NCI-H2029 treated with DMSO at 0.1 percent for 48 hours (cell line): ENCODE measurements around the gene ZNF92.
"Not testable (repeated sequence)": the region's sequence is repeated elsewhere in the genome, so short reads cannot be mapped to it uniquely, and the experiment has no call there.

ENCODE experiments used
- DNase-seq: peaks from one replicate; lab custom pipeline; 2025; lab: John Stamatoyannopoulos, UW

The ZNF92 gene

DNA sequence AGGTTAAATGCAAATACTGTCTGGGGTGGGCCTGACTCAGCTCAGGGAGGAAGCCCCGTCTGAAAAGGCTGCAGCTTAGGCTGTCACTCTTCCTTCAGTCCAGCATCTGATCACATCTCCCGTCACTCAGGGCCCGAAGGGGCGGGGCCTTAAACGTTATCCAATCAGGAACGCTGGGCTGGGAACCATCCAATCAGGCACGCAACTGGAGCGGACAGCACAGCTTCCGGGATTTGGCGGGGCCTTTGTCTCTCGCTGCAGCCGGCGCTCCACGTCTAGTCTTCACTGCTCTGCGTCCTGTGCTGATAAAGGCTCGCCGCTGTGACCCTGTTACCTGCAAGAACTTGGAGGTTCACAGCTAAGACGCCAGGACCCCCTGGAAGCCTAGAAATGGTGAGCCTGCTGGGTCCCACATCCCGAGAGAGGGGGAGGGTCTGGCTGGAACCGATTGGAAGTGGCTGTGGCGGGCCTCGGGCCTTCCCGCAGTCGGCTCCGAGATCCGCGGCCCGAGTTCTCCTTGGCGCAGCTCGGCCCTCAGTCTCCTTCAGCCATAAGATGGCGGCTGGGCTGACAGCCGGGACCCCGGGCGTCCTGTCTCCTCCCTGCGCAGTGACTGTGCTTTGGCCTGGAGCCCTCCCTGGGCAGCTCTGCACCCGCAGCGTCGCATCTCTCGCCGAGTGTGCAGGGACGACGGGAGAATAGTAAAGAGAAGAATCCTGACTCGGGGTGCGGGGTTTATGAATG lies at the start of gene ZNF92:
Gene ZNF92 (plus strand): TSS at position 248 of the 744 bp plus-strand sequence. CDS start 143 bp downstream, at position 391.
- DNase-seq, result peak; percentile 95

GRCh38 chr7:65325793-65326432 lies 47.7 kb upstream of the ZNF92 start:
- peak; percentile 6 for DNase-seq

- DNase-seq, result no peak
Measured at GRCh38 chr7:65338346-65338745, 35.3 kb upstream of the ZNF92 start.

GRCh38 chr7:65339257-65339656 lies 34.4 kb upstream of the ZNF92 start:
- DNase-seq, result no peak

DNA sequence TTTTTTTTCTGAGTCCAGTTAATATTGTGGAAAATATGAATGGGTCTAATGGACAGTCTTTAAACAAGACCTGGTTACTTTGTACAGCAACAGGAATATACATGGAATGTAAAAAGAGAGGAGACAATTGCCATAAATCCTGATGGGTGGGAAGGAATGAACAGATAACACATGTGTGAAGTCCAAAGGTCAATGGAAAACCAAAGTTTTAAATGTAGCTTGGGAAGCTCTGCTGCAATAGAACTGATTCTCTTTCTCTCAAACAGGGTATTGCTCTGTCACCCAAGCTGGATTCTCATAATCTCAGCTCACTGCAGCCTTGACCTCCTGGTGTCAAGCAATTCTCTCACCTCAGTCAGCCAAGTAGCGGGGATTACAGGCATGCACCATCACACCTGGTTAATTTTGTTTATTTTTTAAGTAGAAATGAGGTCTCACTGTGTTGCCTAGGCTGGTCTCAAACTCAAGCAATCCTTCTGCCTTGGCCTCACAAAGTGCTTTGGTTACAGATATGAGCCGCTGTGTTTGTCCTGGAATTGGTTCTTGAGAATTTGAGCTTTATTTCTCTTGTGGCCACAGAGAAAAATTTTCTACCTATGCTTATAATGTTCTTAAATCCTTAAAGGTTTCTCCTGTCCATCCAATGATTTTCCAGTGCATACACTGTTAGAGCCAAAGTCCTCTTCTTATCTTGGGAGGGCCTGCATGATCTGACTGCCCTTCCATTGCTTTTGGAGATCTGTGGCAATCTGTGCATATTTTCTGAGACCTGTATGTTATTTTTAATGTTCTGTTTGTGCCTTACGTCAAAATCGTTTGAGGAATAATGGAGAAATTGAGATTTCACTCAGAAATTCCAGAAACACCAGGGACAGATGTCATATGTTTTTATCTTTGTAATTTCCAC lies 30.7 kb upstream of the ZNF92 start:
- DNase-seq, result no peak

DNA sequence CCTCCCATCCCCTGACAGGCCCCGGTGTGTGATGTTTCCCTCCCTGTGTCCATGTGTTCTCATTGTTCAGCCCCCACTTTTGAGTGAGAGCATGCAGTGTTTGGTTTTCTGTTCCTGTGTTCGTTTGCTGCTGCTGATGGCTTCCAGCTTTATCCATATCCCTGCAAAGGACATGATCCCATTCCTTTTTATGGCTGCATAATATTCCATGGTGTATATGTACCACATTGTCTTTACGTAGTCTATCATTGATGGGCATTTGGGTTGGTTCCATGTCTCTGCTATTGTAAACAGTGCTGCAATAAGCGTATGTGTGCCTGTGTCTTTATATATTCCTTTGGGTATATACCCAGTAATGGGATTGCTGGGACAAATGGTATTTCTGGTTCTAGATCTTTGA lies 29.1 kb upstream of the ZNF92 start:
- DNase-seq, result not testable (repeated sequence)

GRCh38 chr7:65354263-65354662 lies 19.4 kb upstream of the ZNF92 start:
- DNase-seq, result no peak

GRCh38 chr7:65369843-65370242 lies 3.8 kb upstream of the ZNF92 start:
- no peak for DNase-seq

GRCh38 chr7:65371468-65371867 lies 2.2 kb upstream of the ZNF92 start:
- no peak for DNase-seq

DNA sequence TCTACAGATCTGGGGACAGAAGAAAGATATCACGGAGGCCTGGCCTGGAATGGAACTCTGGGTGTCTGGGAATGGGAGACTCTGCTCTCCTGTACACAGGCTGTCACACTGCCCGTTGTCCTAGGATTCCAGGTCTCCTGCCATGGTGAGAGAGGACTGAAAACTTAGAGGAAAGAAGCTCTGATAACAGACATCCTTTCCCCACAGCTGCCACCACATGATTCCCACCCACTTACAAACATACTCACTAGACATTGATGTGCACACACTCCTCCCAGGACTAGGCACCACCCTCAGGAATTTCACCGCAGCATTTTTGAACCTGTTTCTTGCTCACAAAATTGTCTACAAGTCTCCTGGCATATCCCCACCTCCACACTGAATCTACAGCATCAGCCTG lies 5.7 kb downstream of the ZNF92 start:
- DNase-seq, result no peak

- no peak for DNase-seq
Measured at GRCh38 chr7:65381742-65382141, 8.1 kb downstream of the ZNF92 start.

- DNase-seq, result no peak
Measured at GRCh38 chr7:65382452-65382851, 8.8 kb downstream of the ZNF92 start.

- DNase-seq, result no peak
Measured at GRCh38 chr7:65387891-65388290, 14.2 kb downstream of the ZNF92 start.

GRCh38 chr7:65390588-65390987 lies 16.9 kb downstream of the ZNF92 start:
- no peak for DNase-seq

- peak; percentile 21 for DNase-seq
Measured at GRCh38 chr7:65397730-65398142, 24.1 kb downstream of the ZNF92 start.

- not testable (repeated sequence) for DNase-seq
Measured at GRCh38 chr7:65398671-65399070, 25.0 kb downstream of the ZNF92 start.

DNA sequence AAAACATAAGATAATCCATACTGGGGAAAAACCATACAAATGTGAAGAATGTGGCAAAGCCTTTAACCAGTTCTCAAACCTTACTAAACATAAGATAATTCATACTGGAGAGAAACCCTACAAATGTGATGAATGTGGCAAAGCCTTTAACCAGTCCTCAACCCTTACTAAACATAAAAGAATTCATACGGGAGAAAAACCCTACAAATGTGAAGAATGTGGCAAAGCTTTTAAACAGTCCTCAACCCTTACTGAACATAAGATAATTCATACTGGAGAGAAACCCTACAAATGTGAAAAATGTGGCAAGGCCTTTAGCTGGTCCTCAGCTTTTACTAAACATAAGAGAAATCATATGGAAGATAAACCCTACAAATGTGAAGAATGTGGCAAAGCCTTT lies 25.4 kb downstream of the ZNF92 start:
- DNase-seq, result not testable (repeated sequence)

DNA sequence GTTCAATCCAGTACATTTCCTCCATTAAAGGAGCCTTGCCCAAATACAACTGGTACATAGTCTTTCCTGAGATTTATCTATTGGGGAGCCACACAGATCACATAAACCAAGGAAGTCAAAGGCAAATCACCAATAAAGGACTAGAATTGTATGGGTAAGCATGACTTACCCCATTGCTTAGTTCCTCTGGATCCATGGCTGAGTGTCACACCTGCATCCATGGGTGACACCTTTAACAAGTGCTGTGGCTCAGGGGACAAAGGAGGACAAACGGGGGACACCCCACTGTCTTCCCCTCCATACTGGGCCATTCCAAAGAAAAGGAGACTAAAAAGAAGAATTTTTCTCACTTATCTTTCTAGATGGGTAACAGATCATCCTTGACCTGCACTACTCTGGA lies 30.4 kb downstream of the ZNF92 start:
- no peak for DNase-seq

GRCh38 chr7:65406706-65407105 lies 33.1 kb downstream of the ZNF92 start:
- DNase-seq, result not testable (repeated sequence)

GRCh38 chr7:65409363-65409762 lies 35.7 kb downstream of the ZNF92 start:
- DNase-seq, result no peak

DNA sequence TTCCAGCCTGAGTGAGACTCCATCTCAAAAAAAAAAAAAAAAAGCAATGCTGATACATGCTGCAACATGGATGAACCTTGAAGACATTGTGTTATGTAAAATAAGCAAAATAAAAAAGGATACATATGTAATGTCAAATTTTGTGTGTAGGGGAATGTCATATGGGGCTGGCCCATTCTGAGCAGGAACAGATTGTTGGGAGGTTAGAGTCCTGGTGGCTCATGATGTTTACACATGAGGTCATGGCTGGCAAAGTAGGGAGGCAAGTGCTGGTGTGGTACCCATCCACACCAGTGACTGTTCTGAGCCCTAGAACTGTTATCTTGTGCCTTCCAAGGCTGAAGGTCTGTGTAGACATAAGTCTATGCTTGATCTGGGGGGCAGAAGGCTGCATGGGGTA lies 37.6 kb downstream of the ZNF92 start:
- DNase-seq, result no peak

DNA sequence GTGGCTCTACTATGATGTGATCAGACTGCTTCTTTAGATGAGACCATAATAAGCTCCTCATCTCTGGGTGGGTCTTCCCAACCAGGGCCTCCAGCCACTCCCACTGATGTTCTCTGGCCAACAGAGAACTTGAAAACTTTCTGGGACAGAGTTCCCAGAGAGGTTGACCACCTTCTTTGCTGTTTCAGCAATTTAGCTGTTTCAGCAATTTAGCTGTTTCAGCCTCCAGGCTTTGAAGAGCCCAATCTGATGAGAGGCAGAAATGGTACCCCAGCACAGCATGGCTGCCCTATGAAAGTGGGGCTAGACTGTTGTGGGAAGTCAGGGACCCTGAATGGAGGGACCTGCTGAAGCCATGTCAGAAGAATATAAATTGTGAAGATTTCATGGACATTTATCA lies 49.0 kb downstream of the ZNF92 start:
- DNase-seq, result no peak

DNA sequence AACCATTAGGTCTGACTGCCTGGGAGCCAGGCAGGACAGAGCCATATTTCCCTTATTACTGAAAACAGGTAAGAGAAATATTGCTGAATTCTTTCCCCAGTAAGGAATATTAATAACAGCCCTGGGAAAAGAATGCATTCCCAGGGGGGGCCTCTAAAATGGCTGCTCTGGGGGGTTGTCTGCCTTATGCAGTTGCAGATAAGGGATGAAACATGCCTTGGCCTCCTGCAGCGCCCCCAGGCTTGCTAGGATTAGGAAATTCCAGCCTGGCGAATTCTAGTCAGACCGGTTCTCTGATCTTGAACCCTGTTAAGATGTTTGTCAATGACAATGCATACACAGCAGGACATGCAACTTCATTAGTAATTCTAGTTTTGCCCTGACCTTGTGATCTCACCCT lies 49.6 kb downstream of the ZNF92 start:
- DNase-seq, result not testable (repeated sequence)
